H1 (cell line): ENCODE measurements around the gene ASTN1.

Source experiments
- CHD2 ChIP-seq: IDR thresholded peaks from 2 replicates; pipeline ENCODE4 v1.6.1; 2012; ENCODE audit warnings: low read length, improper control_type of control experiment
- GABPA ChIP-seq: IDR thresholded peaks from 2 replicates; pipeline ENCODE4 v1.6.1; 2011; ENCODE audit warnings: mild to moderate bottlenecking, low read length, moderate library complexity, borderline replicate concordance; ENCODE audit not compliant: insufficient read depth
- JUN ChIP-seq: IDR thresholded peaks from 2 replicates; pipeline ENCODE4 v1.6.1; 2011; ENCODE audit warnings: low read depth, mild to moderate bottlenecking, improper control_type of control experiment, low read length
- KDM1A ChIP-seq: fragments of 200-600, 300-600 bp; sonication (generic); IDR thresholded peaks from 2 replicates; pipeline ENCODE4 v1.7.1; 2016; ENCODE audit warnings: mild to moderate bottlenecking, low read length, borderline replicate concordance
- POLR2A ChIP-seq, 2 experiments: IDR thresholded peaks; 1 replicate in 1 of 2; 2 replicates in 1 of 2; pipeline ENCODE4 v1.6.1; 2011; ENCODE audit warnings: low read depth in 2 of 2, low read length in 2 of 2, mild to moderate bottlenecking in 2 of 2; ENCODE audit errors: control extremely low read depth in 1 of 2
- RNF2 ChIP-seq: fragments of 200-900, 300-1000 bp; sonication (generic); IDR thresholded peaks from 2 replicates; pipeline ENCODE4 v1.7.1; 2016; ENCODE audit warnings: borderline replicate concordance, low read depth, mild to moderate bottlenecking, antibody characterized with exemption, low read length; ENCODE audit not compliant: poor library complexity, severe bottlenecking; ENCODE audit errors: missing control alignments
- SRF ChIP-seq: IDR thresholded peaks from 2 replicates; pipeline ENCODE4 v1.6.1; 2011; ENCODE audit warnings: mild to moderate bottlenecking, low read depth, low read length, moderate library complexity
- TCF12 ChIP-seq: IDR thresholded peaks from 2 replicates; pipeline ENCODE4 v1.6.1; 2011; ENCODE audit warnings: low read depth, mild to moderate bottlenecking, low read length
- YY1 ChIP-seq: IDR thresholded peaks from 2 replicates; pipeline ENCODE4 v1.6.1; 2011; ENCODE audit warnings: low read depth, mild to moderate bottlenecking, low read length
- TF ChIP-seq, protein P1 (sequence below), 3 experiments: IDR thresholded peaks; 1 replicate in 2 of 3; 2 replicates in 1 of 3; pipeline versions ENCODE4 v1.5.1 to v1.6.1; 2011; ENCODE audit warnings: low read length in 3 of 3, mild to moderate bottlenecking in 3 of 3, inconsistent platforms in 2 of 3, low read depth in 1 of 3, moderate library complexity in 1 of 3; ENCODE audit not compliant: insufficient read depth in 1 of 3; ENCODE audit errors: control extremely low read depth in 1 of 3

DNA sequence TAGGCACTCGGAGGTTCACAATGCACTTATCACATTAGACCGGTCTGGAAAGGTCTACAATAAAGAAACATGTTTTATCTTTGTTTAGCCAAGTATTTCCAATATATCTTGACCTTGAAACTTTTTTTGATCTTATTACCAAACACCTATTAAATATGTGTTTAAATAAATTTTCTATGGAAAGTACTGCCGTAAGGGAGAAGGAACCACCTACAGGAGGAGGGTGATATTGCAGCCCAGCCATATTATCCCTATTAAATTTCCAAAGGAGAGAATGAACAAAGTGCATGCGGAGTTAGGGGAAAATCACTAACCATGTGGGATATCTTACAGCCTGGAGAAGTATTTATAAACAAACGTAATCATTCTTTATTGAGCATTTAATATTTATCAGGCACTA, 20.7 kb upstream of the ASTN1 start:
- TF ChIP-seq GABPA (no peak), POLR2A (IDR thresholded peaks at IDR 0.05; ENCODE audit: control extremely low read depth in 1 of 2, low read depth in 2 of 2, low read length in 2 of 2) (no peak), CHD2 (no peak), RNF2 (no peak), TCF12 (no peak), KDM1A (no peak), YY1 (no peak), JUN (no peak), SRF (no peak)
- TF ChIP-seq, protein P1, sequence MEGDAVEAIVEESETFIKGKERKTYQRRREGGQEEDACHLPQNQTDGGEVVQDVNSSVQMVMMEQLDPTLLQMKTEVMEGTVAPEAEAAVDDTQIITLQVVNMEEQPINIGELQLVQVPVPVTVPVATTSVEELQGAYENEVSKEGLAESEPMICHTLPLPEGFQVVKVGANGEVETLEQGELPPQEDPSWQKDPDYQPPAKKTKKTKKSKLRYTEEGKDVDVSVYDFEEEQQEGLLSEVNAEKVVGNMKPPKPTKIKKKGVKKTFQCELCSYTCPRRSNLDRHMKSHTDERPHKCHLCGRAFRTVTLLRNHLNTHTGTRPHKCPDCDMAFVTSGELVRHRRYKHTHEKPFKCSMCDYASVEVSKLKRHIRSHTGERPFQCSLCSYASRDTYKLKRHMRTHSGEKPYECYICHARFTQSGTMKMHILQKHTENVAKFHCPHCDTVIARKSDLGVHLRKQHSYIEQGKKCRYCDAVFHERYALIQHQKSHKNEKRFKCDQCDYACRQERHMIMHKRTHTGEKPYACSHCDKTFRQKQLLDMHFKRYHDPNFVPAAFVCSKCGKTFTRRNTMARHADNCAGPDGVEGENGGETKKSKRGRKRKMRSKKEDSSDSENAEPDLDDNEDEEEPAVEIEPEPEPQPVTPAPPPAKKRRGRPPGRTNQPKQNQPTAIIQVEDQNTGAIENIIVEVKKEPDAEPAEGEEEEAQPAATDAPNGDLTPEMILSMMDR (IDR thresholded peaks at IDR 0.05; ENCODE audit: control extremely low read depth in 1 of 3, insufficient read depth in 1 of 3, low read depth in 1 of 3, low read length in 3 of 3) = peak in 1 of 3 experiments; percentile 53; a peak in 2 of 4 replicates
